Measurements from ENCODE around the gene SLC6A6. TPM values are rescaled to one million over a fixed set of nuclear protein-coding genes. Genes with fewer than 3 reads are reported as not detected.

Gene SLC6A6
- total RNA-seq, 1 donor from 2014 or later = 35.4 TPM

GRCh38 chr3:14484741-14485140, 82.3 kb downstream of the SLC6A6 start:
- Histone ChIP-seq H3K27ac (replicated peaks) (no peak overlapping the region), H3K4me1 (peaks cover 61% of the 10 kb centered on the region), H3K27me3 (ENCODE audit: low read depth) (peaks cover 18% of the 10 kb centered on the region), H3K36me3 (peaks cover 9% of the 10 kb centered on the region), H3K4me3 (no peak overlapping the region), H3K9me3 (replicated peaks) (no peaks in the 10 kb centered on the region)
- TF ChIP-seq CTCF (IDR thresholded peaks at IDR 0.05; ENCODE audit: borderline replicate concordance) = no peak
- intact Hi-C loops (cut with micrococcal nuclease) = no loop called here
- no peak for DNase-seq

- peaks cover 8% of the 10 kb centered on the region for H3K36me3 ChIP-seq
- H3K27ac ChIP-seq (replicated peaks) = peak overlapping the region; percentile 16
- intact Hi-C loops (cut with micrococcal nuclease) = no loop called here
- no peaks in the 10 kb centered on the region for H3K9me3 ChIP-seq (replicated peaks)
- H3K4me3 ChIP-seq = no peak overlapping the region
- DNase-seq = no peak
- TF ChIP-seq CTCF (IDR thresholded peaks at IDR 0.05; ENCODE audit: borderline replicate concordance) = no peak
- peaks cover 48% of the 10 kb centered on the region for H3K4me1 ChIP-seq
- H3K27me3 ChIP-seq (ENCODE audit: low read depth) = peaks cover 10% of the 10 kb centered on the region
Observed at GRCh38 chr3:14485981-14486380, 83.6 kb downstream of the SLC6A6 start.

- H3K36me3 ChIP-seq = peaks cover 8% of the 10 kb centered on the region
- peaks cover 10% of the 10 kb centered on the region for H3K27me3 ChIP-seq (ENCODE audit: low read depth)
- no peak for DNase-seq
- no peak overlapping the region for H3K4me3 ChIP-seq
- no peaks in the 10 kb centered on the region for H3K9me3 ChIP-seq (replicated peaks)
- TF ChIP-seq CTCF (IDR thresholded peaks at IDR 0.05; ENCODE audit: borderline replicate concordance) = no peak
- intact Hi-C loops (cut with micrococcal nuclease) = no loop called here
- H3K27ac ChIP-seq (replicated peaks) = peak overlapping the region; percentile 6
- H3K4me1 ChIP-seq = peaks cover 43% of the 10 kb centered on the region
Observed at GRCh38 chr3:14486460-14486859, 84.1 kb downstream of the SLC6A6 start.

GRCh38 chr3:14487086-14487485, 84.7 kb downstream of the SLC6A6 start:
- no peak overlapping the region for H3K4me3 ChIP-seq
- peak overlapping the region; percentile 6 for H3K27ac ChIP-seq (replicated peaks)
- intact Hi-C loops (cut with micrococcal nuclease) = no loop called here
- peaks cover 37% of the 10 kb centered on the region for H3K4me1 ChIP-seq
- no peaks in the 10 kb centered on the region for H3K9me3 ChIP-seq (replicated peaks)
- no peak for TF ChIP-seq CTCF (IDR thresholded peaks at IDR 0.05; ENCODE audit: borderline replicate concordance)
- peaks cover 8% of the 10 kb centered on the region for H3K36me3 ChIP-seq
- peaks cover 5% of the 10 kb centered on the region for H3K27me3 ChIP-seq (ENCODE audit: low read depth)
- DNase-seq = no peak

- no peak for TF ChIP-seq CTCF (IDR thresholded peaks at IDR 0.05; ENCODE audit: borderline replicate concordance)
- no peaks in the 10 kb centered on the region for H3K27me3 ChIP-seq (ENCODE audit: low read depth)
- intact Hi-C loops (cut with micrococcal nuclease) = no loop called here
- no peak overlapping the region for H3K4me3 ChIP-seq
- H3K4me1 ChIP-seq = peaks cover 31% of the 10 kb centered on the region
- DNase-seq = no peak
- H3K27ac ChIP-seq (replicated peaks) = peak overlapping the region; percentile 40
- H3K36me3 ChIP-seq = peaks cover 12% of the 10 kb centered on the region
- no peaks in the 10 kb centered on the region for H3K9me3 ChIP-seq (replicated peaks)
Observed at GRCh38 chr3:14487821-14488220, 85.4 kb downstream of the SLC6A6 start.

Measured in left ventricle myocardium inferior (tissue), 1 donor.